Fibroblast of mammary gland (primary cell): ENCODE results near the gene FAM76B.
"Not testable (repeated sequence)": the region's sequence is repeated elsewhere in the genome, so short reads cannot be mapped to it uniquely, and the experiment has no call there.

Experiments
- DNase-seq: peaks from one replicate; pipeline ENCODE4 v3.0.0-alpha.2; 2010; ENCODE audit warnings: low read depth
- H3K4me3 ChIP-seq: 2 replicates; pipeline ENCODE4 v1.5.1; 2011; ENCODE audit warnings: low read depth, mild to moderate bottlenecking, low read length, moderate library complexity; ENCODE audit not compliant: control insufficient read depth
- CTCF ChIP-seq: conservative IDR thresholded peaks from 2 replicates; pipeline ENCODE4 v1.5.1; 2011; ENCODE audit warnings: low read depth, low read length, inconsistent platforms; ENCODE audit not compliant: control insufficient read depth, insufficient read depth

Gene FAM76B

GRCh38 chr11:95829580-95830259, 40.1 kb upstream of the FAM76B start:
- peak; percentile 78 for DNase-seq
- H3K4me3 ChIP-seq = no peak overlapping the region
- TF ChIP-seq CTCF = no peak

GRCh38 chr11:95827696-95828095, 38.1 kb upstream of the FAM76B start:
- TF ChIP-seq CTCF = no peak
- peak; percentile 71 for DNase-seq
- no peak overlapping the region for H3K4me3 ChIP-seq

- peak; percentile 48 for DNase-seq
- no peak for TF ChIP-seq CTCF
- no peak overlapping the region for H3K4me3 ChIP-seq
Observed at GRCh38 chr11:95821640-95822039, 32.1 kb upstream of the FAM76B start.

GRCh38 chr11:95816037-95816436, 26.5 kb upstream of the FAM76B start:
- no peak for DNase-seq
- TF ChIP-seq CTCF = no peak
- H3K4me3 ChIP-seq = no peak overlapping the region

GRCh38 chr11:95811052-95811451, 21.5 kb upstream of the FAM76B start:
- DNase-seq, H3K4me3 ChIP-seq: not testable (repeated sequence)

GRCh38 chr11:95806464-95806863, 16.9 kb upstream of the FAM76B start:
- DNase-seq, H3K4me3 ChIP-seq: not testable (repeated sequence)

- no peak for TF ChIP-seq CTCF
- H3K4me3 ChIP-seq = no peak overlapping the region
- no peak for DNase-seq
Observed at GRCh38 chr11:95805869-95806268, 16.3 kb upstream of the FAM76B start.

GRCh38 chr11:95803973-95804372, 14.4 kb upstream of the FAM76B start:
- no peak for TF ChIP-seq CTCF
- DNase-seq = no peak
- no peak overlapping the region for H3K4me3 ChIP-seq
